ENCODE measurements around the gene MED26. TPM values are rescaled to one million over a fixed set of nuclear protein-coding genes. Genes with fewer than 3 reads are reported as not detected.

The MED26 gene
- total RNA-seq, 1 experiment from 2014 or later, result 8.8 TPM

GRCh38 chr19:16607819-16608218, 20.2 kb downstream of the MED26 start:
- CTCF ChIA-PET, result no interaction called here
- Histone ChIP-seq H3K36me3 (ENCODE audit: control insufficient read depth, insufficient read depth, low read length) (no peaks in the 10 kb centered on the region), H3K4me1 (ENCODE audit: control insufficient read depth, insufficient read depth, low read length) (peaks cover 6% of the 10 kb centered on the region), H3K27me3 (ENCODE audit: control insufficient read depth, insufficient read depth, low read length) (no peaks in the 10 kb centered on the region), H3K4me3 (ENCODE audit: low read depth in 2 of 2, low read length in 2 of 2) (no peak overlapping the region), H3K9me3 (ENCODE audit: control insufficient read depth, insufficient read depth, low read depth, low read length) (no peaks in the 10 kb centered on the region), H3K27ac (ENCODE audit: low read length) (no peak overlapping the region)
- TF ChIP-seq POLR2AphosphoS5 (IDR thresholded peaks at IDR 0.05; ENCODE audit: low read depth, low read length) (no peak), CTCF (IDR thresholded peaks at IDR 0.05) (no peak), SIN3A (IDR thresholded peaks at IDR 0.05; ENCODE audit: borderline replicate concordance, insufficient read depth, low read depth, low read length) (no peak), REST (IDR thresholded peaks at IDR 0.05; ENCODE audit: insufficient read depth in 1 of 2, low read depth in 2 of 2, low read length in 1 of 2) (no peak), TCF7L2 (IDR thresholded peaks at IDR 0.05; ENCODE audit: low read depth, low read length) (no peak)
- no peak for ATAC-seq
- no TSS peak for BruUV-seq (replicated peaks)
- in situ Hi-C loops (cut with HindIII; ENCODE audit: low pct_unique_long_range_greater_than_20kb, low sequenced_read_pairs), result no loop called here
- intact Hi-C loops (cut with micrococcal nuclease; ENCODE audit: unreplicated experiment), result no loop called here
- no peak for DNase-seq (ENCODE audit: low read depth, low spot score)
- POLR2A ChIA-PET, result interaction anchor here (0.5 to 0.7 kb wide), 3 partner anchors 66 to 583 kb away, joined by 3 read pairs; no protein-coding TSS in a partner anchor

- ATAC-seq, result no peak
- in situ Hi-C loops (cut with HindIII; ENCODE audit: low pct_unique_long_range_greater_than_20kb, low sequenced_read_pairs) (no loop called here), intact Hi-C loops (cut with micrococcal nuclease; ENCODE audit: unreplicated experiment) (no loop called here)
- DNase-seq (ENCODE audit: low read depth, low spot score), result no peak
- CTCF ChIA-PET, result no interaction called here
- Histone ChIP-seq H3K4me1 (ENCODE audit: control insufficient read depth, insufficient read depth, low read length) (peaks cover 6% of the 10 kb centered on the region), H3K9me3 (ENCODE audit: control insufficient read depth, insufficient read depth, low read depth, low read length) (no peaks in the 10 kb centered on the region), H3K36me3 (ENCODE audit: control insufficient read depth, insufficient read depth, low read length) (no peaks in the 10 kb centered on the region), H3K27me3 (ENCODE audit: control insufficient read depth, insufficient read depth, low read length) (no peaks in the 10 kb centered on the region), H3K27ac (ENCODE audit: low read length) (no peak overlapping the region), H3K4me3 (ENCODE audit: low read depth in 2 of 2, low read length in 2 of 2) (no peak overlapping the region)
- POLR2A ChIA-PET, result no interaction called here
- BruUV-seq (replicated peaks), result no TSS peak
- no peak for TF ChIP-seq POLR2AphosphoS5 (IDR thresholded peaks at IDR 0.05; ENCODE audit: low read depth, low read length)
- no peak for TF ChIP-seq REST (IDR thresholded peaks at IDR 0.05; ENCODE audit: insufficient read depth in 1 of 2, low read depth in 2 of 2, low read length in 1 of 2)
- no peak for TF ChIP-seq CTCF (IDR thresholded peaks at IDR 0.05)
These were observed 22.4 kb downstream of the MED26 start for GRCh38 chr19:16605553-16605994.

Measured in Panc1 (cell line).